Measurements from ENCODE around the gene XPO5. TPM values are rescaled to one million over a fixed set of nuclear protein-coding genes. Genes with fewer than 3 reads are reported as not detected.

The XPO5 gene
- total RNA-seq, 1 experiment from 2014 or later: 114 TPM

- Histone ChIP-seq H3K4ac (ENCODE audit: low read depth, low read length) (no peak overlapping the region), H3K27ac (ENCODE audit: insufficient read length, low read depth, low read length) (no peak overlapping the region), H3K23me2 (ENCODE audit: insufficient read length, low read depth, low read length, poor library complexity, severe bottlenecking) (no peaks in the 10 kb centered on the region), H4K91ac (ENCODE audit: insufficient read length, low read depth, low read length) (no peak overlapping the region), H2BK5ac (ENCODE audit: insufficient read length, low read length) (no peak overlapping the region), H2BK20ac (ENCODE audit: low read depth, low read length, poor library complexity, severe bottlenecking) (no peak overlapping the region), H3K23ac (ENCODE audit: insufficient read length, low read depth, low read length) (no peak overlapping the region), H2BK15ac (ENCODE audit: low read depth, low read length) (no peak overlapping the region), H3K9ac (ENCODE audit: extremely low read depth, insufficient read length, low read length) (no peak overlapping the region), H3K9me3 (ENCODE audit: control insufficient read depth, low read depth, low read length) (no peaks in the 10 kb centered on the region), H2BK12ac (ENCODE audit: insufficient read length, low read depth, low read length) (no peak overlapping the region), H3K4me1 (ENCODE audit: insufficient read depth, low read length) (no peaks in the 10 kb centered on the region), H3K79me1 (ENCODE audit: insufficient read depth, low read depth, low read length, poor library complexity, severe bottlenecking) (no peaks in the 10 kb centered on the region), H4K20me1 (ENCODE audit: control insufficient read depth, insufficient read depth, insufficient read length) (peaks cover under 1% of the 10 kb centered on the region), H4K8ac (replicated peaks; ENCODE audit: insufficient read length, low read depth, low read length) (no peak overlapping the region), H2BK120ac (ENCODE audit: low read depth, low read length, poor library complexity, severe bottlenecking) (no peak overlapping the region), H4K5ac (ENCODE audit: insufficient read length, low read depth, low read length) (no peak overlapping the region), H3K14ac (ENCODE audit: insufficient read depth, low read length) (no peak overlapping the region), H3K79me2 (ENCODE audit: insufficient read depth, low read length) (no peaks in the 10 kb centered on the region), H3T11ph (ENCODE audit: low read length) (no peak overlapping the region), H2AFZ (ENCODE audit: low read length) (no peak overlapping the region), H2AK5ac (ENCODE audit: insufficient read length, low read length) (no peak overlapping the region), H3K18ac (ENCODE audit: insufficient read length, low read depth, low read length) (no peak overlapping the region), H3K56ac (ENCODE audit: insufficient read length, low read depth, low read length) (no peak overlapping the region), H3K4me2 (ENCODE audit: insufficient read depth, insufficient read length, low read length) (no peak overlapping the region), H3K27me3 (ENCODE audit: insufficient read depth, low read length) (no peaks in the 10 kb centered on the region)
- H3K27ac Mint-ChIP-seq: no peak overlapping the region; a peak in 1 of 7 replicates
- TF ChIP-seq, protein P1, sequence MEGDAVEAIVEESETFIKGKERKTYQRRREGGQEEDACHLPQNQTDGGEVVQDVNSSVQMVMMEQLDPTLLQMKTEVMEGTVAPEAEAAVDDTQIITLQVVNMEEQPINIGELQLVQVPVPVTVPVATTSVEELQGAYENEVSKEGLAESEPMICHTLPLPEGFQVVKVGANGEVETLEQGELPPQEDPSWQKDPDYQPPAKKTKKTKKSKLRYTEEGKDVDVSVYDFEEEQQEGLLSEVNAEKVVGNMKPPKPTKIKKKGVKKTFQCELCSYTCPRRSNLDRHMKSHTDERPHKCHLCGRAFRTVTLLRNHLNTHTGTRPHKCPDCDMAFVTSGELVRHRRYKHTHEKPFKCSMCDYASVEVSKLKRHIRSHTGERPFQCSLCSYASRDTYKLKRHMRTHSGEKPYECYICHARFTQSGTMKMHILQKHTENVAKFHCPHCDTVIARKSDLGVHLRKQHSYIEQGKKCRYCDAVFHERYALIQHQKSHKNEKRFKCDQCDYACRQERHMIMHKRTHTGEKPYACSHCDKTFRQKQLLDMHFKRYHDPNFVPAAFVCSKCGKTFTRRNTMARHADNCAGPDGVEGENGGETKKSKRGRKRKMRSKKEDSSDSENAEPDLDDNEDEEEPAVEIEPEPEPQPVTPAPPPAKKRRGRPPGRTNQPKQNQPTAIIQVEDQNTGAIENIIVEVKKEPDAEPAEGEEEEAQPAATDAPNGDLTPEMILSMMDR (conservative IDR thresholded peaks at IDR 0.05): no peak
- H3K4me3 Mint-ChIP-seq: no peak overlapping the region
- H3K4me1 Mint-ChIP-seq: peaks cover 5 to 6% of the 10 kb centered on the region in 2 experiments
- DNase-seq: no peak
- peaks cover 28 to 79% (median 66%) of the 10 kb centered on the region in 3 experiments for H3K36me3 Mint-ChIP-seq (ENCODE audit: insufficient read depth in 1 of 3, low read depth in 3 of 3)
- H3K27me3 Mint-ChIP-seq (ENCODE audit: low read depth): no peaks in the 10 kb centered on the region
- no CpG with 5 or more reads among the region's 3 CpGs for WGBS (ENCODE audit: extremely low coverage, insufficient read length, low lambda C conversion rate)
- H3K9me3 Mint-ChIP-seq: no peaks in the 10 kb centered on the region
Observed at GRCh38 chr6:43500921-43501320, 74.9 kb downstream of the XPO5 start.
